GM21717 (cell line): ENCODE measurements around the gene TSPAN33.
A peak's percentile ranks its signal among the peaks of the same experiment; 100 is the strongest.

Source experiments
- ATAC-seq: cut with Tn5 transposase; IDR thresholded peaks from one replicate; pipeline ENCODE4 v1.9.1; 2021; ENCODE audit warnings: mild to moderate bottlenecking, moderate library complexity; ENCODE audit not compliant: unreplicated experiment

TSPAN33 gene, protein sequence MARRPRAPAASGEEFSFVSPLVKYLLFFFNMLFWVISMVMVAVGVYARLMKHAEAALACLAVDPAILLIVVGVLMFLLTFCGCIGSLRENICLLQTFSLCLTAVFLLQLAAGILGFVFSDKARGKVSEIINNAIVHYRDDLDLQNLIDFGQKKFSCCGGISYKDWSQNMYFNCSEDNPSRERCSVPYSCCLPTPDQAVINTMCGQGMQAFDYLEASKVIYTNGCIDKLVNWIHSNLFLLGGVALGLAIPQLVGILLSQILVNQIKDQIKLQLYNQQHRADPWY

DNA sequence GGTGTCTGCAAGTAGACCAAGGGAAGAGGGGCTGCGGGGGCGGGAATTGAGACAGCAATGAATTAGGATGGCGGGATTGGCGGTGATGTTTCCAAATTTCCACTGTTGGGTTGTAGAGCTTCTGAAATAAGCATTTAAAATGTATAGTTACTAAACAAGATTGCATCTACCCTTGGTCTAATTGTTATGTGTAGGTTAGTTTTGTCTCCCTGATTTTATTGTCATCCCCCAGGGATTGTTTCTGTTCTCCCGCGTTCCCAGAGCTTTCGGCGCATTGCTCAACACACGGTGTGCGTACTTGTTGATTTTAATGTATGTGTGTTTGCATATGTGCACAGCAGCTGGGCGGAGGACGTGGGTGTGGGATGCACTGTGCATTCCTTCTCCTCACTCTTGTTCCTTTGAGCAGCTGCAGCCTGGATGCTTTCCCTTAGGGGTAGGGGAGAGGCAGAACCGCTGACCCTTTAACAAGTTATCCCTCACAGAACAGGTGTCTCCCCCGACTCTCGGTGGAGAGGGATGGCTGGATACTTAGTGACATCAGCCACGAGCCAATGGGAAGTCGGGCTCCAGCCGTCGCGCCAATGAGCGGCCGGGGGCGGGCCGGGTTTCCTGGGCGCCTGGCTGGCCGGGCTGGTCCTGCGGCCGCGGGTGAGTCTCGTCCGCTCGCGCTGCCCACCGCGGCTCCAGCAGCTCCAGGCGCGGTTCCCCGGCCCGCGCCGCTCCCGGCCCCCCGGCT lies at the start of gene TSPAN33:
TSPAN33 (plus strand) TSS at position 613 of the 739 bp plus-strand sequence. CDS start 274 bp downstream, outside the sequence.
- peak; percentile 64 for ATAC-seq

DNA sequence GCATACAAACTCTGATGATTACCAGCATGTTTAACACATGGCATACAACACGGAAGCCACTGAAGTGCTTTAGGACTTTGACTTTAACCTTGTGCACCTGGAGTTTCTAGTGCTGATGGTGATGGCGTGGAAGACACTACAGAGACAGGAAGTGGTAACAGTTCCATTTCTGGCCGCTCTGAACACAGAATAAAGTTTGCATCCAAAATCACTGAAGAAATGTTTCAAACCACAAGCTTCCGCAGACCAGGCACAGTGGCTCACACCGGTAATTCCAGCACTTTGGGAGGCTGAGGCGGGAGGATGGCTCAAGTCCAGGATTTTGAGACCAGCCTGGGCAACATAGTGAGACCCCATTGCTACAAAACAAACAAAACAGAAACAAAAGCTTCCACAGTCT lies 49.2 kb upstream of the TSPAN33 start:
- peak; percentile 66 for ATAC-seq

DNA sequence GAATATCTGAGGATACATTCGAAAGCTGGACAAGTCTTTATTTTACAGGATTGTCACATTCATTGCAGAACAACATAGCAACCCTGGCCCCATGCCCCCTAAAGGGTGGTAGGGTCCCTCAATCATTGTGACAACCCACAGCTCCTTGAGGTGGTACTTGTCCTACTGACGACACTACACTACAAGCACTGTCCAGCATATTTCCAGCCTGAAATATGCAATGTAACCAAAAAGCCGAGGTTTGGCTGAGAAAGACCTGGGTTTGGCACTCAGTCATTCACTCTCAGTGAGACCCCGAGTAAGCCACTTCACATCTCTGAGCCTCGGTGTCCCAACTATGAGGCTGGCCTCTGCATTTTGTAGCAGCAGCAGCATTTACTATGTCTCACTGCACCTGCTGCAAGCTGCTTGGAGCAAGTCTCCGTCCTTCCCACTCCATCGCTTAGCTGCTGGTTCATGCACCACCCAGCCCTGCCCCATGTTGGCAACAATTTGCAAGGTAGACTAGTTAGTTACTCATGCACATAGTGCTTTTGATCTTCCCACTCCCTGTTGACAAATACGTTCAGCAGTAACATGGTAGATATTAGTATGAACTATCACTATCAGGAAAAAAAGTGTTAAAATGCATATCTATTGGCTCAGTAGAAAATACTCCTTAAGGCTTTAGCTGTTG lies 46.0 kb upstream of the TSPAN33 start:
- ATAC-seq: no peak

DNA sequence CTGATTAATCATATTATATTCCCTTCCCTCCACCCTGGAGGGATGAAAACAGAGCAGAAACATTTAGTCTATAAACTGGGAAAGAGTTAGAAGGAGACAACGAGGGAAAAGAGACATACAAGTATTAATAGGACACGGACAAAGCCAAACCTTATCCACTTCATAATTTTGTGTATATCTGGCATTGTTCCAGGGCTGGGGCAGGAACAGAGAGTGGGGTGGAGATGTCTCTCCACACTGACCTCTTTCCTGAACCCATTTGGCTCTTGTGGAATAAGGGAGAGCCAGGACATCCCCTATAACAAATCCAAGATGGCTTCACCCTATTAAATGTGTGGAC lies 43.7 kb upstream of the TSPAN33 start:
- no peak for ATAC-seq

DNA sequence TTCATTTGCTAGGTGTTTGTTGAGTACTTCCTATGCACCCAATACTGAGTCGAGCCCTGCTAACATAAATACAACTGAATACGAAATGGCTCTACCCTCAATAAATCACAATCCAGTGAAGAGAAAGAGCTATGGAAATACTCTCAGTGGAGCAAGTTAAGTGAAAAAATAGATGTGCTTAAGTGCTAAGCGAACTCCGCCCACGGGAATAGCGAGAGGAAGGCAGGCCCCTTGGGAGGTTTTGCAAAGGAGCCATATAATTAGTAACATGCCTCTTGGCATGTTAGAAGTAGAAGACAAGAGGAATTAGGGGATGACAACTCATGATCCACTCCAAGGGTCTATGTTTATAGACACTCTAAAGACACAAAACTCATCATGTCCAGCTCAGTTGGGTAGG lies 42.8 kb upstream of the TSPAN33 start:
- no peak for ATAC-seq

DNA sequence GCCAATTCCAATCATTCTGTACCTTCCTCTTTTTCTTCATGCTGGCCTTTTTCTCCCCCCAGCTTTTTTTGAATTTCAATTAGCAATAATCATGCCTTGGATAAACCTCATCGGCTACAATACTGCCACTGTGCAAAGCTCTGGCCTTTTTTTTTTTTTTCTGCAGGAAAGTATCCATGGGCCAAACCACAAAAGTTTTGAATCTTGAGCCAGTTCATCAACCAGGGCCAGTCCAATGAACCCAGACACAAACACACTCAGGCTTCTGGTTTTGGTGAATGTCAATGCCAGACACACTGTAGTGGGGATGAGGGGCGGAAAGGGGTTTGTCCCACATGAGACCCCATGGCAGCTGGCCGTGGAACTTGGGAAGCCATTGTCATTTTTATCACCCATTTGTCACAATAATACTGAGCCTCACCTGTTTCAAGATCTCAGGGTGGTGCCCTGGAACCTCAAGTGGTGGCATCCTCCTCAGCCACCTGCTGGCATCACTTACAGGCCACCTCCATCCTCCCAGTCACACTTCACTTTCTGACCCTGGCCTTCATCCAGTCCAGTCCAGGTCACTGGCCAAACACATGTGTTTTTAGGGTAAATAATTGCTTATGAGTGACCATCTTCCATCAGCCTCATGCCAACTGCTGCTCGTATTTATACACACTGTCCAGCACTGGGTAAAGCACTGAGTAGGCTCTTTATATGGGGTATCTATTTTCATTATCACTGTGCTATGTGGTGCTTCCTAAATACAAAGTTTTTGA lies 40.8 kb upstream of the TSPAN33 start:
- no peak for ATAC-seq

DNA sequence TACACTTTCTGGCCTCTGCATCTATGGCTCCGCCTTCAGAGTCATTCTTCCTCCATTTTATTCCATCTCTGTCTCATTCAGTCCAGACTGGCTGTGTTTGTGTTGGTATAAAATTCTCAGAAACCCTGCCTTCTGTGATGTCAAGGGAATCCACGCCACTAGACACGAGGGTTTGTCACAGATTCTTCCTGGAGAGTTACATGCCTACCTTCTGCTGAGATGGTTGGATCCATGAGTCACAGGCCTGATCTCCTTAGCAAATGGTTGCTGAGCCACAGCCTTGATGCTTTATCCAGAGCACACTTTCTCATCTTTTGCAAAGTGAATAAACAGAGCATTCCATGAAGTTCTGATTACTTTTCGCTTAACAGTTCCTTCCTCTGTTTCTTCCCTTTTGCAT lies 35.9 kb upstream of the TSPAN33 start:
- no peak for ATAC-seq

DNA sequence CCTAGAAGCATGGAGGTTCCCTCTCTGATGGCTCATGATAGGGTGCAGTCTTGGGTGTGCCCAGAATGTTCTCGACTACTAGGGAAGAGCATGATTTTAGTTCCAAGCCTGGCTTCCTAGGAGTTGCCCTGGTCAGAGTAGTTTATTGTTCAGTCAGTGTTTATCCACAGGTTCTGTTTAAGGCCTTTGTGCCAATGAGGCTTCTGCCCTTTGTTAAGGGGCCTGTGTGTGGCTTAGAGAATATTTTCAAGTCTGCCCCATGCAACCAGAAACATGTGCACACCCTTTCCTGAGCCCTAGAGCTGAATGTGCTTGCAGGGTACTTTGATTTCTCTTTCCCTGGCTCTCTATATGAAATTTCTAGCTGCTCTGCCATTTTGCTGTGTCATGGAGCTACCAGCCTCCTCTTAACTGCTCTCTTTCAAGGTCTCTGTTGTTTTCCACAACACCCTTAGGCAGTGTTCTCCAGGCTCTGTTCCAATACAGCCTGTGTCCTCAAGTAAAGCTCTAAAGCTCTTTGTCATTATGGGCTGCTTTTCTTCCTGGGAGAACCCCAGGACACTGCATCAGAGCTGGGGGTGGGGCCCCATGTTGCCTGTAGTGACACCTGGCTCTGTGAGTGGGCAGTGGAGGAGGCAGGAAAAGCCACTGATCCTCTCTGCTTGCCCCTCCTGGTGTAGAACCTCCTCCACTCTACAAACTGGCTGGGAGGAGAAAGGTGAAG lies 34.1 kb upstream of the TSPAN33 start:
- ATAC-seq: no peak

DNA sequence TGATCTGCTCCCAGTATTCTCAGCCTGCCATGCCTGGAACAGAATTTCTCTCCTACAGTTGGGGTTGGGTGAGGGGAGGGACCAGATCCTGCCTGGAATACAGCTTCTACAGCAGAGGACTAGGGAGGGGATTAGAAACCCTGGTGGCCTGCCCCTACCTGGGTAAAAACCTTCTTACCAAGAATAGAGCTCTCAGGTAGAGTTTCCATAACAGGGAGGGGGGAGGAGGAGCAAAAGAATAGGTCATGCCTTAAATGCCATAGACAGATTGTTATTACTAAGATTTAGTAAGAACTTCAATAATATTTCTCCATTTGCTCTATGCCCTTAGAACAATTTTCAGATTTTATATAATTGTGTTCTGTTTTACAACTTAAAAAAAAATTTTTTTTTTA lies 33.5 kb upstream of the TSPAN33 start:
- ATAC-seq: no peak

DNA sequence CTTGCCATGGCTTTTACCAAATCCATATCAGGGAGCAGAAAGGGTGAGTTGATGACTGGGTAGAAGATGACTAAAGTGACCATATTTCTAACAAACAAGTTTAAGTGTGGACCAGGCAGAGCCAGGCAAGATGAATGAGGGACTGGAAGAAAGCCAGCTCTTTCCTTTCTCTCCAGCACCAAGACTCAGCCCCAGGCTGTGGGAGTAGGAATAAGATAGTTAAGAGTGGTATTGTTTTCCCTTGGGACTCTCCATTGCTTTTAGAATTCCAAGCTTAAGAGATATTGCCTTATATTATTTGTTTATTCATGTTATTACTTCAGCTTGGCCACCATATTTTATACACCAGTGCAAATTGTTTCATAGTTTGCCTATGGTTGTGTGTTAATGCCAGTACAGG lies 28.8 kb upstream of the TSPAN33 start:
- no peak for ATAC-seq

DNA sequence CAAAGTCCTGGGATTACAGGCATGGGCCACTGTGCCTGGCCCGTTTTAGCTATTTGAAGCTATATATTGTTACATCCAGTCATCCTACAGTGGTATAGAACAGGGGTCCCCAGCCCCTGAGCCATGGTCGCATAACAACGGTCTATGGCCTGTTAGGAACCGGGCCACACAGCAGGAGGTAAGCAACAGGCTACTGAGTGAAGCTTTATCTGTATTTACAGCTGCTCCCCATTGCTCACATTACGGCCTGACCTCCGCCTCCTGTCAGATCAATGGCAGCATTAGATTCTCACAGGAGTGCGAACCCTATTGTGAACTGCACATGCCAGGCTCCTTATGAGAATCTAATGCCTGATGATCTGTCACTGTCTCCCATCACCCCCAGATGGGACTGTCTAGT lies 26.3 kb upstream of the TSPAN33 start:
- ATAC-seq: no peak

DNA sequence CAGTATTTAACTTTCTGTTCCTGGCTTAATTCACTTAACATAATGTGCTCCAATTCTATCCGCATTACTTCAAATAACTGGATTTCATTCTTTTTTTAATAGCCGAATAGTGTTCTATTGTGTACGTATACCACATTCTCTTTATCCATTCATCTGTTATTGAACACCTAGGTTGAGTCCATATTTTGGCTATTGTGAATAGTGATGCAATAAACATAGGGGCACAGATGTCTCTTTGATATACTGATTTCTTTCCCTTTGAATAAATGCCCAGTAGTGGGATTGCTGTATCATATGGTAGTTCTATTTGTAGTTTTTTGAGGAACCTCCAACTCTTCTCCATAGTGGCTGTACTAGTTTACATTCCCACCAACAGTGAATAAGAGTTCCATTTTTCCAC lies 25.5 kb upstream of the TSPAN33 start:
- no peak for ATAC-seq

DNA sequence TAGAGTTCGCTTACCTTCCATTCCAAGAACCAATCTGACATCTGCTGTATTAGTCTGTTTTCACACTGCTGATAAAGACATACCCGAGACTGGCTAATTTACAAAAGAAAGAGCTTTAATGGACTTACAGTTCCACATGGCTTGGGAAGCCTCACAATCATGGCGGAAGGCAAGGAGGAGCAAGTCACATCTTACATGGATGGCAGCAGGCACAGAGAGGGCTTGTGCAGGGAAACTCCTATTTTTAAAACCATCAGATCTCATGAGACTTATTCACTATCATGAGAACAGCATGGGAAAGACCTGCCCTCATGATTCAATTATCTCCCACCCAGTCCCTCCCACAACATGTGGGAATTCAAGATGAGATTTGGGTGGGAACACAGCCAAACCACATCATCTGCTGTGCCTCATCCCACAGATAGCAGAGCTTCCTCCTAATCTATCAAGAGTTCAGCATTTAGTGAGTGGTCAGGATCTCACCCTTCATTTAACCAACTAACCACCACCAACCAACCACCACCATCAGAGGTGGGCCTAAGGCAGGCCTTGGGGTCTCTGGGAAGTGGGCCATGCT lies 22.9 kb upstream of the TSPAN33 start:
- ATAC-seq: peak; percentile 22

DNA sequence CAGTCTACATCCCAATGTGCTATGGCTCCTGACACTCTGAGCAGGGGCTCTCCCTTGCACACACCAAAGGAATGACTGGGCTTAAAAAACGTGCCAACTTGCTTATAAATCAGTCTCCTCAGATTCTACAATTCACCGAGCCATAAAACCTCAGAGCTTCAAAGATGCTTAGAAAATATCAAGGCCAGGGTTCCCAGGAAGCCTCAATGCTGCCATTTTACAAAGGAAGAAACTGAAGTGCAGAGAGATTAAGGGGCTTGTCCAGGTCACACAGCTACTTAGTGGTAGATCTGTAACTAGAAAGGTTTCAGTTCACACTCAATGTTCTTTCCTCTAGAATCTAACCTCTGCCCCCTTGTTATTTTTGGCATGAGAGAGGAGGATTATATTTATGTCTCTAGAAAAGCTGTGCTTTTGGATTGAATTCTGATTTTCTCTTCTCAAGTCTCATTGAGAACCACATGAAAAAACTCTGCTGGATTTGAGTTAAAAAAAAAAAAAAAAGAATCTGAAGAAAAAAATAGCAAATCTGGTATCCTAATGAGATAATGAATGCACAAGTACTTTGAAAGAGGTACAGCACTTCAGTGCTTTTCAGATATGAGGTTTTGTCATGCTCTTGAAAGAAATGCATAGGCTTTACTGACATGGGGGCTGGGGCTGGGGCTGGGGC lies 22.3 kb upstream of the TSPAN33 start:
- ATAC-seq: peak; percentile 47

DNA sequence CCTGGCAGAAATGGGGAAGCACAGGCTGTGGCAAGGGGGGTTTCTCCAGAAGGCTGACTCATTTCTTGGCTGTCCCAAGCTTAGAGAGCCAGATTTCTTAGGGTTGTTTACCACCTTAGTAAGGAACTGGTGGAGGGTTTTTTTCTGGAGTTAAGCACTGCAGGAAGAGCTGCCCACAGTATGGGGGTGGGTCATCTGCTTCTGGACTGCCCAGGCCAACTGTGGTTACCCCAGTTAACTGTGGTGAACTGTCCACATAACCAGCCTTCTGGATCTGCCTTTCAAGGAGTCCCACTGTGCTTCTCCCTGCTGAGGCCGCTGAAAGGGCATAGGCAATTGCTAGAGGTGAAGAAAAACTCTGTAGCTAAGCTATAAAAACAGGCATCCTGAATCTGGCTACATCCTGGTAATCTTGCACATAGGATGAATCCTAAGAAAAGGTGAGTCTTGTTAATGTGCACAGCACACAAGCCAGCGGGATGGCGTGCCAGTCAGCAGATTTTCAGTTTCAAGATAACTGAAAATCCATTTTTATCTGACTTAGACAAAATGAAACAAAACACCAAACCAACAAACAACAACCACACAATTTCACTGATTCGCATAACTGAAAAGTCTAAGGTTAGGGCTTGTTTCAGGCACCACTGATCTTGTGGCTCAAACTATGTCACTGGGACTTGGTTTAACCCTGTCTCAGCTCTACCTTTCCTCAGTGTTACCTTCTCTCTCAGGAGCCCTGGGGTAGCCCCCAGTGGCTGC lies 21.6 kb upstream of the TSPAN33 start:
- ATAC-seq: peak; percentile 65

DNA sequence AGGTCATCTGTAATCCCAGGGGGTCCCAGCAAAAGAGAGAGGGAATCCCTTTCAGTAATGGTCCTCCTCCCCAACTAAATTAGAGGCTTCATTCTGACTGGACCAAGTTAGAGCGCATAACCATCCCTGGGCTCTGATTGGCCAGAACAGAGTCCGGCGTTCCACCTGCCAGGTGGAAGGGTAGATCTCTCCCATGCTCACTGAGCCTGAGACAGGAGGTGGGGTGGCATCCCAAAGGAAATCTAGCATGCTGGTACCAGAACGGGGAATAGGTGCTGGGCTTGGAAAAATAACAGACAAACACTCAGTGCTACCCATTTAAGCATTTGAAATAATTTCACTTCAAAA lies 21.0 kb upstream of the TSPAN33 start:
- peak; percentile 10 for ATAC-seq

DNA sequence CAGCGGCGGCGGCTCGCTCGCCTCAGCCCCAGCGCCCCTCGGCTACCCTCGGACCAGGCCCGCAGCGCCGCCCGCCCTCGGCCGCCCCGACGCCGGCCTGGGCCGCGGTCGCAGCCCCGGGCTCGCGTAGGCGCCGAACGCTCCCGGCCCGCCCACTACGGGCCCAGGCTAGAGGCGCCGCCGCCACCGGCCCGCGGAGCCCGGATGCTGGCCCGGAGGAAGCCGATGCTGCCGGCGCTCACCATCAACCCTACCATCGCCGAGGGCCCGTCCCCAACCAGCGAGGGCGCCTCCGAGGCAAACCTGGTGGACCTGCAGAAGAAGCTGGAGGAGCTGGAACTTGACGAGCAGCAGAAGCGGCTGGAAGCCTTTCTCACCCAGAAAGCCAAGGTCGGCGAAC lies 18.2 kb upstream of the TSPAN33 start:
- no peak for ATAC-seq

DNA sequence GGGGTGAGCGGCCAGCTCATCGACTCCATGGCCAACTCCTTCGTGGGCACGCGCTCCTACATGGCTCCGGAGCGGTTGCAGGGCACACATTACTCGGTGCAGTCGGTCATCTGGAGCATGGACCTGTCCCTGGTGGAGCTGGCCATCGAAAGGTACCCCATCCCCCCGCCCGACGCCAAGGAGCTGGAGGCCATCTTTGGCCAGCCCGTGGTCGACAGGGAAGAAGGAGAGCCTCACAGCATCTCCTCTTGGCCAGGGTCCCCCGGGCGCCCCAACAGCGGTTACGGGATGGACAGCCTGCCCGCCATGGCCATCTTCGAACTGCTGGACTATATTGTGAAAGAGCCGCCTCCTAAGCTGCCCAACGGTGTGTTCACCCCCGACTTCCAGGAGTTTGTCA lies 17.4 kb upstream of the TSPAN33 start:
- no peak for ATAC-seq

DNA sequence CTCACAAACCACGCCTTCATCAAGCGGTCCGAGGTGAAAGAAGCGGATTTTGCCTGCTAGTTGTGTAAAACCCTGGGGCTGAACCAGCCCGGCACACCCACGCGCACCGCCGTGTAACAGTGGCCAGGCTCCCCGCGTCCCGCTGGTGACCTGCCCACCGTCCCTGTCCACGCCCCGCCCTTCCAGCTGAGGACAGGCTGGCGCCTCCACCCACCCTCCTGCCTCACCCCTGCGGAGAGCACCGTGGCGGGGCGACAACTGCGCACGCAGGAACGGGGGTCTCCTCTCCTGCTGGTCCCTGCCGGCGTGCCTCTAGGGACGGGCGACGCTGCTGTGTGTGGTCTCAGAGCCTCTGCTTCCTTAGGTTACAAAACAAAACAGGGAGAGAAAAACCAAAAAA lies 16.9 kb upstream of the TSPAN33 start:
- no peak for ATAC-seq
